Immature natural killer cell (primary cell): ENCODE data around the gene LATS2. TPM values are rescaled to one million over a fixed set of nuclear protein-coding genes. Genes with fewer than 3 reads are reported as not detected.
A peak's percentile ranks its signal among the peaks of the same experiment; 100 is the strongest.

Experiments
- DNase-seq, 3 donors: peaks; one replicate each; pipeline ENCODE4 v3.0.0; 2022; ENCODE audit warnings: mixed read lengths in 1 of 3
- H3K27ac Mint-ChIP-seq, 6 donors: one replicate each; pipeline ENCODE4 v1.8.0; 2020; ENCODE audit warnings: mixed read lengths in 6 of 6, mild to moderate bottlenecking in 5 of 6, inconsistent platforms in 4 of 6, moderate library complexity in 3 of 6
- H3K27me3 Mint-ChIP-seq, 3 donors: one replicate each; pipeline ENCODE4 v1.8.0; 2020 to 2021; ENCODE audit warnings: low read depth in 3 of 3, mild to moderate bottlenecking in 3 of 3, mixed read lengths in 3 of 3, moderate library complexity in 3 of 3, inconsistent platforms in 1 of 3
- H3K36me3 Mint-ChIP-seq, 3 donors: one replicate each; pipeline ENCODE4 v1.8.0; 2020; ENCODE audit warnings: mixed read lengths in 3 of 3, inconsistent platforms in 2 of 3, mild to moderate bottlenecking in 2 of 3
- H3K4me1 Mint-ChIP-seq, 2 donors: one replicate each; pipeline ENCODE4 v1.8.0; 2020; ENCODE audit warnings: inconsistent platforms in 2 of 2, mild to moderate bottlenecking in 2 of 2, mixed read lengths in 2 of 2, moderate library complexity in 1 of 2
- H3K4me3 Mint-ChIP-seq, 5 donors: one replicate each; pipeline ENCODE4 v1.8.0; 2020; ENCODE audit warnings: mild to moderate bottlenecking in 5 of 5, mixed read lengths in 5 of 5, inconsistent platforms in 3 of 5, moderate library complexity in 3 of 5
- H3K9me3 Mint-ChIP-seq, 6 donors: one replicate each; pipeline ENCODE4 v1.8.0; 2020; ENCODE audit warnings: mild to moderate bottlenecking in 6 of 6, mixed read lengths in 6 of 6, inconsistent platforms in 4 of 6, moderate library complexity in 3 of 6
- polyA plus RNA-seq, 3 donors: library from polyadenylated mRNA; unstranded; fragments of 300-500 nt; fragmentation: Illumina TruSeq; gene quantifications; one replicate each; pipeline ENCODE4 v1.2.3, GENCODE V29; 2021

LATS2 gene
- 1 to 10 TPM in 2 of 3 donors, under 1 TPM in 1; 0.59 to 1.8 (median 1.3) TPM for polyA plus RNA-seq

GRCh38 chr13:21061029-21061763, at the start of gene LATS2:
Gene LATS2 (minus strand): TSS chr13:21061586. CDS start chr13:21046026, 15,560 bp downstream.
- Mint-ChIP-seq H3K4me1 (peaks cover 24 to 34% of the 10 kb centered on the region in 2 donors), H3K27me3 (peaks cover 2 to 10% (median 4%) of the 10 kb centered on the region in 3 donors), H3K27ac (peak within 1 kb of the TSS; percentile 80 to 94 (median 88)), H3K4me3 (peak within 1 kb of the TSS; percentile 78 to 87 (median 82)), H3K9me3 (no peaks in the 10 kb centered on the region), H3K36me3 (no peaks in the 10 kb centered on the region)
- DNase-seq, result peak; percentile 86 to 89 (median 88)

DNA sequence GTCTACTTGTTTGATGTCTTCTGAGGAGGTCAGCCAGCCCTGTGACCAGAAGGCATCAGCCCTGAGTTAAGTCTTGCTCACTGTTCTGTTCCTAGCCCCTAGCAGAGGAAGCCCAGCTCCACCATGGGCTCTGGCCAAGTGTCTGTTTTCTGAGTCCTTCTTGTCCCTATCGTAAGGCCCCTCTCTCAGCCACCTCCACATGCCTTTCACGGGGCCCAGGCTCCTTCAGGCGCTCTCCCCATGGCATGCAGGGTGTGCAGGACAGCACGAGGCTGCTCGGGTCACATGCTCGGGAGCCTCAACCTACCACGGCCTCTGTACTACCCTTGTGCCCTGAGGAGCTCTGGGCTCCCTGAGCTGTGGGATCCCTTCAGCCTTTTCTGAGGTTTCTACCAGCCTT, 47.8 kb upstream of the LATS2 start:
- Mint-ChIP-seq H3K27ac (no peak overlapping the region), H3K36me3 (no peaks in the 10 kb centered on the region), H3K27me3 (peaks cover 0 to 1% (median 0%) of the 10 kb centered on the region in 3 donors), H3K4me1 (peaks cover 0 to 2% of the 10 kb centered on the region in 2 donors), H3K4me3 (no peak overlapping the region), H3K9me3 (no peaks in the 10 kb centered on the region)
- no peak for DNase-seq

DNA sequence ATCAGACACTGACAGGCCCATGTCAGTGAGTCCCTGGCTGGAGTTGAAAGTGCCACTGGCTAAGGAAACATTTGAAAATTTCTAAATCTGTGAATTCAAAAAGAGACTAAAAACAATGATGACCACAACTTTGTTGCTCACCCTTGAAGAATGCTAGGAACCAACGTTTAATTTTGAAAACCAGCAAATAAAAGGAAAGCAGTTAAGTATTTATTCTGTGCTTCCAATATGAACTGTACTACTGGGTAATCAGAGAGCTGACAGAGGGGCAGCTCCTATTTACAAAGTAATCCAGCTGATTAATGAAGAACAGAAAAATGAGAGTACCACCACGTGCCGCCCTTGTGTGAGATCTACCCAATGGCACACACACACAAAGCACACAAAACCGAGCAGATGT, 44.7 kb upstream of the LATS2 start:
- peaks cover 0 to 3% (median 1%) of the 10 kb centered on the region in 3 donors for H3K27me3 Mint-ChIP-seq
- H3K4me3 Mint-ChIP-seq, result no peak overlapping the region
- peaks cover 0 to 2% of the 10 kb centered on the region in 2 donors for H3K4me1 Mint-ChIP-seq
- no peak for DNase-seq
- H3K9me3 Mint-ChIP-seq, result no peaks in the 10 kb centered on the region
- H3K36me3 Mint-ChIP-seq, result no peaks in the 10 kb centered on the region
- H3K27ac Mint-ChIP-seq, result no peak overlapping the region

DNA sequence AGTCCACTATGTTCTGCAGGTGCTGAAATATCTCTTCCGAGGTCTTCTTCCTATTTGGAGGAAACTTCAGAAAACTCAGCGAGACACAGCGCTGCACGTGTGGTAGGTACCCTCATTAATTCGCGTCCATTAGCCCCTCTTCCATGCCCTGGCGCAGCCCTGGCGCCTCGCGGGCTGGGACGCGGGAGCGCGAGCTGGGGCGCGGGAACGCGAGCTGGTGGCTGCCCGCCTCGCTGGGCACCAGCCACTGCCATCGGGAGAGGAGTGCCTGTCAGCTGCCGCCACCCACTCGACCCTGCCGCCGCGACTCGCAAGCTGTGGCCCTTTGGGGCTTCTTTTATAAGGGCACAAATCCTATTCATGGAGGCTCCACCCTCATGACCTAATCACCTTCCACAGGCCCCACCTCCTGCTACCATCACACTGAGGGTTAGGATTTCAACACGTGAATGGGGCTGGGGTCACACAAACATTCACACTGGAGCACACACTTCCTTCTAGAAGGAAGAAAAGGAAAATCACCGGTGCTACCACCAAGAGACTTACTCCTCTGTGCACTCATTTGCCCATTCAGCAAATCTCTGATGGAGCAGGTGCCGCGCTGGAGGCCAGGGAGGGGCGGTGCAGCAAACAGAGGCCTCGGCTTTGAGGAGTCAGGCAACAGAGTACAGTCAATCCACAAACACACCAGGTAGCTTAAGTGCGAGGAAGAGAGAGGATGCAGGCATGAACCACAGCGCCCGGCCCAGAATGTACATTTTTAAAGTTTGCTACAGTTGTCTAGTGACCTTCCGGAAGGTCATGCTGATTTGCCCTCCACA, 43.0 kb upstream of the LATS2 start:
- Mint-ChIP-seq H3K36me3 (no peaks in the 10 kb centered on the region), H3K4me3 (no peak overlapping the region), H3K27ac (no peak overlapping the region)

GRCh38 chr13:21101865-21102576, 40.6 kb upstream of the LATS2 start:
- no peaks in the 10 kb centered on the region for H3K4me1 Mint-ChIP-seq
- DNase-seq, result no peak
- H3K36me3 Mint-ChIP-seq, result no peaks in the 10 kb centered on the region
- no peak overlapping the region for H3K27ac Mint-ChIP-seq
- no peaks in the 10 kb centered on the region for H3K9me3 Mint-ChIP-seq
- no peak overlapping the region for H3K4me3 Mint-ChIP-seq
- H3K27me3 Mint-ChIP-seq, result peaks cover 0 to 4% (median 3%) of the 10 kb centered on the region in 3 donors

More for the DNA sequence above, 43.0 kb upstream of the LATS2 start:
- H3K27me3 Mint-ChIP-seq, result peaks cover 0 to 3% (median 2%) of the 10 kb centered on the region in 3 donors
- no peak for DNase-seq
- no peaks in the 10 kb centered on the region for H3K9me3 Mint-ChIP-seq
- no peaks in the 10 kb centered on the region for H3K4me1 Mint-ChIP-seq

- no peaks in the 10 kb centered on the region for H3K9me3 Mint-ChIP-seq
- H3K4me3 Mint-ChIP-seq, result no peak overlapping the region
- no peak overlapping the region for H3K27ac Mint-ChIP-seq
- peaks cover 0 to 4% (median 3%) of the 10 kb centered on the region in 3 donors for H3K27me3 Mint-ChIP-seq
- H3K4me1 Mint-ChIP-seq, result no peaks in the 10 kb centered on the region
- H3K36me3 Mint-ChIP-seq, result no peaks in the 10 kb centered on the region
- DNase-seq, result no peak
Measured at GRCh38 chr13:21100994-21101757, 39.8 kb upstream of the LATS2 start.

DNA sequence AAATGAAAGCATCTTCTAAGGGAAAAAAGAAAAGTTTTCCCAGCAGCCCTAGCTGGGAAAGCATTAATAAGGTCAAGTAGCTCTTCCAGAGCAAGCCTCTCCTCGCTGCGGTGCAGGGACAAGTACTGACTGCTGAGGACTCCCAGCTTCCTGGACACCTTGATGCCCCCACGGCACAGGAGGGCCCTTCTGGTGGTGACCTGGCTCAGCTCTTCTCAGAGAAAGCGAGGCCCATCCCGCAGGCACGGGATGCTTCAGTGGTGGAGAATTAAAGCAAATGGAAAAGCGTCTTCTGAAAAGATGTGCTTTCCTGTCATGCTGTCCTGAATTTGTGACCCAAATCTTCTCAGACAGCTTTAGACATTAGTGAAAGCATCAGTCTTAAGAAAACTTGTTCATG, 38.8 kb upstream of the LATS2 start:
- H3K36me3 Mint-ChIP-seq, result no peaks in the 10 kb centered on the region
- no peaks in the 10 kb centered on the region for H3K4me1 Mint-ChIP-seq
- peaks cover 0 to 4% (median 3%) of the 10 kb centered on the region in 3 donors for H3K27me3 Mint-ChIP-seq
- H3K9me3 Mint-ChIP-seq, result no peaks in the 10 kb centered on the region
- H3K4me3 Mint-ChIP-seq, result no peak overlapping the region
- DNase-seq, result no peak
- no peak overlapping the region for H3K27ac Mint-ChIP-seq

- no peaks in the 10 kb centered on the region for H3K4me1 Mint-ChIP-seq
- H3K9me3 Mint-ChIP-seq, result no peaks in the 10 kb centered on the region
- peaks cover 0 to 5% (median 3%) of the 10 kb centered on the region in 3 donors for H3K27me3 Mint-ChIP-seq
- no peaks in the 10 kb centered on the region for H3K36me3 Mint-ChIP-seq
- no peak overlapping the region for H3K4me3 Mint-ChIP-seq
- H3K27ac Mint-ChIP-seq, result no peak overlapping the region
- DNase-seq, result no peak
Measured at GRCh38 chr13:21095311-21095710, 33.9 kb upstream of the LATS2 start.

- Mint-ChIP-seq H3K36me3 (peaks cover 0 to 3% (median 0%) of the 10 kb centered on the region in 3 donors), H3K4me1 (no peaks in the 10 kb centered on the region), H3K4me3 (no peak overlapping the region), H3K27me3 (peaks cover 0 to 9% (median 2%) of the 10 kb centered on the region in 3 donors), H3K9me3 (no peaks in the 10 kb centered on the region), H3K27ac (no peak overlapping the region)
- no peak for DNase-seq
Measured at GRCh38 chr13:21089830-21090229, 28.4 kb upstream of the LATS2 start.

GRCh38 chr13:21088534-21088933, 27.1 kb upstream of the LATS2 start:
- no peaks in the 10 kb centered on the region for H3K4me1 Mint-ChIP-seq
- peaks cover 0 to 3% (median 0%) of the 10 kb centered on the region in 3 donors for H3K36me3 Mint-ChIP-seq
- H3K4me3 Mint-ChIP-seq, result no peak overlapping the region
- no peak for DNase-seq
- H3K27me3 Mint-ChIP-seq, result peaks cover 0 to 12% (median 2%) of the 10 kb centered on the region in 3 donors
- no peaks in the 10 kb centered on the region for H3K9me3 Mint-ChIP-seq
- H3K27ac Mint-ChIP-seq, result no peak overlapping the region

- H3K4me3 Mint-ChIP-seq, result no peak overlapping the region
- no peaks in the 10 kb centered on the region for H3K9me3 Mint-ChIP-seq
- no peak for DNase-seq
- peaks cover 0 to 3% (median 0%) of the 10 kb centered on the region in 3 donors for H3K36me3 Mint-ChIP-seq
- peaks cover 1 to 12% (median 2%) of the 10 kb centered on the region in 3 donors for H3K27me3 Mint-ChIP-seq
- no peak overlapping the region for H3K27ac Mint-ChIP-seq
- H3K4me1 Mint-ChIP-seq, result no peaks in the 10 kb centered on the region
Measured at GRCh38 chr13:21086929-21087328, 25.5 kb upstream of the LATS2 start.

GRCh38 chr13:21081926-21082325, 20.5 kb upstream of the LATS2 start:
- Mint-ChIP-seq H3K4me3 (no peak overlapping the region), H3K36me3 (peaks cover 0 to 3% (median 0%) of the 10 kb centered on the region in 3 donors), H3K27me3 (peaks cover 2 to 6% (median 4%) of the 10 kb centered on the region in 3 donors), H3K27ac (no peak overlapping the region), H3K4me1 (peaks cover 6 to 12% of the 10 kb centered on the region in 2 donors), H3K9me3 (no peaks in the 10 kb centered on the region)
- DNase-seq, result no peak

DNA sequence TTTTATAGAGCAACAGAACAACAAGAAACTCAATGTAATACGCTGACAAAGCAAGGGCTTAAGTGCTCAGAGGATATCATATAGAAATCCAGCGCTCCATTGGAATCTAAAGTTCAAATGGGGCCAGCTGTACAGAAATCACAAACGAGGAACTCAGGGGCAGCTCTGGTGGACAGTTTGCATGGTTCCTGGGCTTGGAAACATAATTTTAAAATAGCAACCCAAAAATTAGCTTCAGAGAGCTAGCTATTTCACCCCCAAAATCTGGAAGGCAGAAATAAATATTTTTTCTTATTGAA, 19.2 kb upstream of the LATS2 start:
- H3K36me3 Mint-ChIP-seq, result peaks cover 0 to 3% (median 0%) of the 10 kb centered on the region in 3 donors
- no peak overlapping the region for H3K27ac Mint-ChIP-seq
- no peak overlapping the region for H3K4me3 Mint-ChIP-seq
- H3K9me3 Mint-ChIP-seq, result no peaks in the 10 kb centered on the region
- peaks cover 10 to 19% of the 10 kb centered on the region in 2 donors for H3K4me1 Mint-ChIP-seq
- no peak for DNase-seq
- H3K27me3 Mint-ChIP-seq, result peaks cover 2 to 6% (median 4%) of the 10 kb centered on the region in 3 donors
